Activated naive CD8-positive, alpha-beta T cell treated with anti-CD3 and anti-CD28 coated beads for 36 hours (primary cell): Measurements from ENCODE around the gene CD22. TPM values are rescaled to one million over a fixed set of nuclear protein-coding genes. Genes with fewer than 3 reads are reported as not detected.

ENCODE experiments used
- DNase-seq: peaks from one replicate; pipeline ENCODE4 v3.0.0; 2021
- H3K27ac Mint-ChIP-seq: one replicate; pipeline ENCODE4 v1.8.0; 2022; ENCODE audit warnings: mild to moderate bottlenecking, moderate library complexity, mixed read lengths
- H3K27me3 Mint-ChIP-seq: one replicate; pipeline ENCODE4 v1.8.0; 2022; ENCODE audit warnings: mild to moderate bottlenecking, mixed read lengths
- H3K36me3 Mint-ChIP-seq: one replicate; pipeline ENCODE4 v1.8.0; 2021; ENCODE audit warnings: mild to moderate bottlenecking, mixed read lengths
- H3K4me1 Mint-ChIP-seq: one replicate; pipeline ENCODE4 v1.8.0; 2021; ENCODE audit warnings: mixed read lengths
- H3K4me3 Mint-ChIP-seq: one replicate; pipeline ENCODE4 v1.8.0; 2022; ENCODE audit warnings: mild to moderate bottlenecking, moderate library complexity, mixed read lengths
- H3K9me3 Mint-ChIP-seq: one replicate; pipeline ENCODE4 v1.8.0; 2022; ENCODE audit warnings: mixed read lengths
- total RNA-seq, 2 experiments: library from RNA; stranded (reverse); gene quantifications; one replicate each; pipeline ENCODE4 v1.2.3, GENCODE V29; 2021

Gene CD22
- total RNA-seq, 2 experiments from 2014 or later = 3.0 to 3.2 TPM

DNA sequence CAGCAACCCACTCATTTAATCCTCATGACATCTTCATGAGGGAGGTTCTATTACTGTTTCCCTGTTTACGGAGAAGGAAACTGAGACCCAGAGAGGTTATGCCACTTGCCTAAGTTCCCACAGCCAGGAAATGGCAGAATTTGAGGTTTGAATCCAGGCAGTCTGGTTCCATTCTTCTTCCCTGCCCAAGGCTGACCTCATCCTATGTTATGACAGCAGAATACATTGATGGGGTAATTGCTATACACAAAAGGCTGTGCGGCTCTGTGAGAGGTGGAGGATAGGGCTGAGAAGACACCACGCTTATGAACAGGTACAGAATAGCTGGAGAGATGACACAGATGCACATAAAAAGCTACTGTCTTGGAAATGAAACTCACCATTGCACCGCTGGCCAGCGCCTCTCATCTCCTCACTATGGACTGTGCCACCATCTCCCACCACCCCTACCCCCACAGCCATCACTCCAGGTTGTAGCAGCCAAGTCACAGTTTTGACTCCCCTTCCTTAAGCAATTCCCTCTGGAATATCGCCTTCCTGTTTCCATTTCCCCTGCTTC, 25.6 kb upstream of the CD22 start:
- Mint-ChIP-seq H3K27me3 (no peaks in the 10 kb centered on the region), H3K27ac (no peak overlapping the region), H3K9me3 (no peaks in the 10 kb centered on the region), H3K4me3 (no peak overlapping the region), H3K36me3 (no peaks in the 10 kb centered on the region), H3K4me1 (no peaks in the 10 kb centered on the region)
- DNase-seq = no peak

DNA sequence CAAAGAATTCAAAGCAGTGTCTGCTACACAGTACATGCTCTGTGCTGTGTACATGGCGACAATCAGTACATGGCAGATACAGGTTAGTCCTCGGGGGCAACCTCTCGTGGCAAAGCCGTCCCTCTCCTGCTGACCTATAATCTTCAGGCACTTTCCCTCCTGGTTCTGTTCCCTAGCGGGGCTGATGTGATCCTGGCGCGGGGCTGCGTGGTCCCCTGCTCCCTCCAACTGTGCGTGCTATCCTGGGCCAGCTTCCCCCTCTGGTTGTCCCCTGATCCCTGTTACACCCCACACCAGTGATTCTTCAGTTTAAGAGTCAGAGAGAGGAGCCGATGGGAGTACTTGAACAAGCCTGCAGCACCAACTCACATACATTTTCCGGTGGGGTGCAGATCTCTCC, 25.0 kb upstream of the CD22 start:
- Mint-ChIP-seq H3K27ac (no peak overlapping the region), H3K36me3 (no peaks in the 10 kb centered on the region), H3K4me3 (no peak overlapping the region), H3K4me1 (no peaks in the 10 kb centered on the region), H3K9me3 (no peaks in the 10 kb centered on the region), H3K27me3 (no peaks in the 10 kb centered on the region)
- DNase-seq = no peak

DNA sequence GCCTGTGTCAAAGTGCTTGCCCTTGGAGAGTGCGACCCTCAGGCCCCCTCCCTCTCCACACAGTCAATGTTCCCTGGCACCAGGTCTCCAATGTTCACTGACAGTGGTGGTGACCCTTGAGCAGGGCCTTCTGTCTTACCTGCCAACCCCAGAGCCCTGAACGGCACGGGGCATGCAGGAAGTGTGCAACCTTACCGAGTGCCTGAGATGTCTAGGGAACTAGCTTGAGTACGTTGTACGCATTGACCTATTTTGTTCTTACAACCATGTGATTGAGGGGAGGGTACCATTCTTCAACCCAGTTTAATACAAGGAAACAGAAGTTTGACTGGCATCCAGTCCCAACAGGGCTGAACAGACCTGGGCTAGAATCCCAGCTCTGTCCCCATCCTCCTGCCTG, 23.8 kb upstream of the CD22 start:
- DNase-seq = no peak
- H3K9me3 Mint-ChIP-seq = no peaks in the 10 kb centered on the region
- H3K4me1 Mint-ChIP-seq = peaks cover under 1% of the 10 kb centered on the region
- no peak overlapping the region for H3K4me3 Mint-ChIP-seq
- H3K27ac Mint-ChIP-seq = no peak overlapping the region
- no peaks in the 10 kb centered on the region for H3K36me3 Mint-ChIP-seq
- no peaks in the 10 kb centered on the region for H3K27me3 Mint-ChIP-seq

DNA sequence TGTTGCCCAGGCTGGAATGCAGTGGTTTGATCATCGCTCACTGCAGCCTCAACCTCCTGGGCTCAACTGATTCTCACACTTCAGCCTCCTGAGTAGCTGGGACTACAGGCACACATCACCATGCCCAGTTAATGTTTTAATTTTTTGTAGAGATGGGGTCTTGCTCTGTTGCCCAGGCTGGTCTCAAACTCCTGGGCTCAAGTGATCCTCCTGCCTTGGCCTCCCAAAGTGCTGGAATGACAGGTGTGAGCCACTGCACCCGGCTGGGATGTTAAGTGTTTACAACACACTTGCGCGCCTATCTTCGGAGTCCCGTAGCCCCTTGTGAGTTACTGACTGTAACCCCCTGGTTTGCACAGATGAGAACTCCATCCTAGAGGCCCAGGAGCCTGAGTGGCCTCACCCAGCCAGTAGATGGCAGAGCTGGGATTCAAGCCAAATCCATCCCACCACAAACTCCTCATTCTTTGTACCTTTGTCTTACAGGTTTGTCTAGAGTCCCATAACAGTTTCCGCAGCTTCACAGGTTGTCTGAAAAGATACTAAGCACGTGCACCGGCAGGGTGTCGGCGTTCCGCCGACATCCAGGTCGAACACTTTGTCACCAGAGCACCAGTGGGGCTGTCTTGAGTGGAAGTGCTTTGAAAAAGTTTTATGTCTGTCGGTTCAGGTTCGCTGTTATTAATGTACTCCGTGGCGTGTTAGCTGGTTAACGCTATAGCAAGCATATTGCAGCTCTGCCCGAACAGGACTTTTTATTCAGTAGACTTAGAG, 22.3 kb upstream of the CD22 start:
- no peak for DNase-seq
- no peak overlapping the region for H3K27ac Mint-ChIP-seq
- H3K9me3 Mint-ChIP-seq = no peaks in the 10 kb centered on the region
- no peaks in the 10 kb centered on the region for H3K36me3 Mint-ChIP-seq
- H3K4me3 Mint-ChIP-seq = no peak overlapping the region
- H3K27me3 Mint-ChIP-seq = no peaks in the 10 kb centered on the region
- H3K4me1 Mint-ChIP-seq = peaks cover 5% of the 10 kb centered on the region

DNA sequence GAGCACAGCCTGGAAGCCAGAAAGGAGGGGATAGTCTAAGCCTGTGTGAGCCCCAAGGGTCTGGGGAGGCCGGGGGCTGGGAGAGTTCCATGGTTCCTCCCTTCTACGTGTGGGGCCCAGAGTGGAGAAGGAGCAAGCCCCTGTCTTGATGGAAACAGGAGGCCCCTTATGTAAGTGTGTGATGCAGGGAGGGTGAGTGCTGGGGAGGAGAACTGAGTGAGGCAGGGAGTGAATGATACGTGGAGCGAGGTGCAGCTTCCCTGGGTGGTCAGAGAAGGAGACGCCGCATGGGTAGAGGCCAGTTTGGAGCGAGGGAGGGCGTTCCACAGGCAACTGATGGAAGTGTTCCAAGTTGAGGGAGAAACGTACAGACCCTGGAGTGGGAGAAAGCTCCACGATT, 21.1 kb upstream of the CD22 start:
- Mint-ChIP-seq H3K27me3 (no peaks in the 10 kb centered on the region), H3K4me3 (no peak overlapping the region), H3K27ac (no peak overlapping the region), H3K4me1 (peaks cover 5% of the 10 kb centered on the region), H3K36me3 (no peaks in the 10 kb centered on the region), H3K9me3 (no peaks in the 10 kb centered on the region)
- no peak for DNase-seq

DNA sequence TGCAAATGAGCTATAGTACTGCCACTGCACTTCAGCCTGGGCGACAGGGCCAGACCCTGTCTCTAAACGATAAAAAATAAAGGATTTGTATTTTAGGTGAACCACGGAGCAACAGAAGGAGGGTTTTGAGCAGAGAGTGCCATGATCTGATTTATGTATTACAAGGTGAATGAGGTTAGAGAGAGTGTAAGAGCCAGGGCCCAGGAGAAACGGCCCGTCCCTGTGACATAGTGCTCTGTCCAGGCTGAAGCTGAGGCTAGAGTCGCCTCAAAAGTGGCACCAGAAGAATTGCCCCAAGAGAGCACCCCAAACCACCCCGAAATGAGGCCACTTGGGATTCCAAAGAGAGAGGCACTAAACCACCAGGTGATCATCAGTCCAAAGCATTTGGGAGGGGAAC, 20.1 kb upstream of the CD22 start:
- no peaks in the 10 kb centered on the region for H3K36me3 Mint-ChIP-seq
- no peak overlapping the region for H3K4me3 Mint-ChIP-seq
- peaks cover 5% of the 10 kb centered on the region for H3K4me1 Mint-ChIP-seq
- H3K27me3 Mint-ChIP-seq = no peaks in the 10 kb centered on the region
- H3K9me3 Mint-ChIP-seq = no peaks in the 10 kb centered on the region
- no peak for DNase-seq
- no peak overlapping the region for H3K27ac Mint-ChIP-seq

DNA sequence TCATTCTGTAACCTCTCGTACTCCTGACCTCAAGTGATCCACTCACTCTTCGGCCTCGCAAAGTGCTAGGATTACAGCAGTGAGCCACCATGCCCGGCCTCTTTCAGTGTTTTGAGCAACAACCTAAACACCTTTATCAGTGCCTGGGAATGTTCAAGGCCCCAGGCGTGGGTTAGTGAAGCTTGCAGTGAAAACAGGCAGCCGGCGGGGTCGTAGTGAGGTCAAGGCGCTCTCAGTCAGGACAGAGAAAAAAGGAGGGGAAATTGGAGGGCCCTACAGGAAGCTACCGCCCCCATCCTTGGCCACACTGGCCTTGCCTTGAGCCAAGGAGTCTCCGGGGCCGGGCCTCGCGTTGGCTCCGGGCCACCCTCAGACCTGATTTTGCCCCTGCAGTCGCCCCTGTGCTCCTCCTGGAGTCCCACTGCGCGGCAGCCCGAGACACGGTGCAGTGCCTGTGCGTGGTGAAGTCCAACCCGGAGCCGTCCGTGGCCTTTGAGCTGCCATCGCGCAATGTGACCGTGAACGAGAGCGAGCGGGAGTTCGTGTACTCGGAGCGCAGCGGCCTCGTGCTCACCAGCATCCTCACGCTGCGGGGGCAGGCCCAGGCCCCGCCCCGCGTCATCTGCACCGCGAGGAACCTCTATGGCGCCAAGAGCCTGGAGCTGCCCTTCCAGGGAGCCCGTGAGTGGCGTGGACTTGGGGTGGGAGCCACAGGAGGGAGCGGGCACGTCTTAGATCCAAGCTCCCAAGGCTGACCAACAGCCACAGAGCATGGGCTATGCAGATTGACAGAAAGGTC, 19.3 kb upstream of the CD22 start:
- Mint-ChIP-seq H3K36me3 (no peaks in the 10 kb centered on the region), H3K4me1 (peaks cover 5% of the 10 kb centered on the region), H3K9me3 (no peaks in the 10 kb centered on the region), H3K27me3 (peaks cover 5% of the 10 kb centered on the region), H3K4me3 (no peak overlapping the region), H3K27ac (no peak overlapping the region)
- DNase-seq = no peak

DNA sequence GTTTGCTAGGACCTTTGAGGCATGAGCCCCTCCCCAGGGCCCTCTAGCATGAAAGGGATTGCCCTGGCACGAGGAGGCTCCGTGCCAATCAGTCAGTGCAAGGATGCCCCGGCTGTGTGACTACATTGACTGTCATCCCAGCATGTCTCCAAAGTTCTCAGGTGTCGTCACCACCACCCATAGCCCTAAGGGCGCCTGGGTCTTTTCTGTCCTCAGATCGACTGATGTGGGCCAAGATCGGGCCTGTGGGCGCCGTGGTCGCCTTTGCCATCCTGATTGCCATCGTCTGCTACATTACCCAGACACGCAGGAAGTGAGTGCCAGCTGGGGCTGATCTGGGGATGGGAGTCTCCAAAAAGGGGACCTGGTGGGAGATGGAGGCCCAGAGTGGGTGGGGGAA, 18.7 kb upstream of the CD22 start:
- H3K27me3 Mint-ChIP-seq = peaks cover 7% of the 10 kb centered on the region

DNA sequence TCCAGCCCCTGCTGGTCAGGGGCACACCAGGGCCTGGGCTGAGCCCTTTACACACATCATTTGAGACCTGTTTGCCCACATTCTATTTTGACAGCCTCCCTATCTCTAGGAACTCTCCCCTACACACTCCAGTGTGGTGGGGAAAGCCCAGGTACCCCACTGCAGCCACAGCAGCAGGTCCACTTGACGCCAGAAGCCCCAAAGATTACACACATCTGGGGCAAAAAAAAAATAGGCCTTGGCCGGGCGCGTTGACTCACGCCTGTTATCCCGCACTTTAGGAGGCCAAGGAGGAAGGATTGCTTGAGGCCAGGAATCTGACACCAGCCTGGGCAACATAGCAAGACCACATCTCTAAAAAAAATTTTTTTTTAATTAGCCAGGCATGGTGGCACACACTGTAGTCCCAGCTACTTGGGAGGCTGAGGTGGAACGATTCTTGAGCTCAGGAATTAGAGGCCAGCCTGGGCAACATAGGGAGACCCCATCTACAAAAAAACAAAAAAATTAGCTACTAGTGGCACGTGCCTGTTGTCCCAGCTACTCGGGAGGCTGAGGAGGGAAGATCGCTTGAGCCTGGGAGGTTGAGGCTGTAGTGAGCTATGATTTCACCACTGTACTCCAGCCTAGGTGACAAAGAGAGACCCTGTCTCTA, 18.0 kb upstream of the CD22 start:
- Mint-ChIP-seq H3K4me3 (no peak overlapping the region), H3K27me3 (peaks cover 7% of the 10 kb centered on the region), H3K4me1 (peaks cover 5% of the 10 kb centered on the region), H3K36me3 (no peaks in the 10 kb centered on the region), H3K27ac (no peak overlapping the region), H3K9me3 (no peaks in the 10 kb centered on the region)
- DNase-seq = no peak

More for the DNA sequence above, 18.7 kb upstream of the CD22 start:
- H3K4me3 Mint-ChIP-seq = no peak overlapping the region
- no peaks in the 10 kb centered on the region for H3K9me3 Mint-ChIP-seq
- no peak for DNase-seq
- H3K4me1 Mint-ChIP-seq = peaks cover 5% of the 10 kb centered on the region
- H3K27ac Mint-ChIP-seq = no peak overlapping the region
- no peaks in the 10 kb centered on the region for H3K36me3 Mint-ChIP-seq

DNA sequence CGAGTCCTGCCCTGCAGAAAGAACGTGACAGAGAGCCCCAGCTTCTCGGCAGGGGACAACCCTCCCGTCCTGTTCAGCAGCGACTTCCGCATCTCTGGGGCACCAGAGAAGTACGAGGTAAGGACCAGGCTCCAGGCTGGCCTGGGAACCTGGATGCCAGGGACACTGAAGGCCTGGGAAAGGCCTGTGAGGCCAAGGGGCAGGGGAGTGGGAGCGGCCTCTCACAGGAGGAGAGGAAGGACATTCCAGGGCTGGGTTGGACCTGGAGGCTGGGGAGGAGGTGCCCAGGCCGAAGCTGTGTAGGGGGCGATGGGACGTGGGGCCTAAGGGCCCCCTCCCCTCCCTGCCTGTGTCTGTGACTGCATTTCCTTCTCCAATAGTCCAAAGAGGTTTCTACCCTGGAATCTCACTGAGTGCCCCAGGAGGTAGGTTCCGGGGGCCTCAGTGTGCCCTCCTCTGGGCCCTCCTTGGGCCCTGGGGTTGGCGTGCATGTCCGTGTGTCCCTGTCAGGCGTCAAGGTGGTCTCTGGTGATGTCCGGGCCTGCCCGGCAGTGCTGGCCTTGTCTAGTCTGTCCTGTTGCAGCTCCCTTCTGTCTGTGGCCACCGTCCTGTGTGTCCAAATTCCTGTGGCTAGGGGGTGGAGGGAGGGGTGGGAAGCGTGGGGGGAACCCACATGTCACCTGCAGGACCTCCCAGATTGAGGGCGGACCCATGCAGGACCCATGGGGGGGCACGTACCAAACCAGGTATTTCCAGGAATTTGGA, 16.9 kb upstream of the CD22 start:
- Mint-ChIP-seq H3K27me3 (peaks cover 7% of the 10 kb centered on the region), H3K4me3 (no peak overlapping the region), H3K9me3 (no peaks in the 10 kb centered on the region), H3K4me1 (peaks cover 5% of the 10 kb centered on the region), H3K27ac (no peak overlapping the region), H3K36me3 (no peaks in the 10 kb centered on the region)
- no peak for DNase-seq

DNA sequence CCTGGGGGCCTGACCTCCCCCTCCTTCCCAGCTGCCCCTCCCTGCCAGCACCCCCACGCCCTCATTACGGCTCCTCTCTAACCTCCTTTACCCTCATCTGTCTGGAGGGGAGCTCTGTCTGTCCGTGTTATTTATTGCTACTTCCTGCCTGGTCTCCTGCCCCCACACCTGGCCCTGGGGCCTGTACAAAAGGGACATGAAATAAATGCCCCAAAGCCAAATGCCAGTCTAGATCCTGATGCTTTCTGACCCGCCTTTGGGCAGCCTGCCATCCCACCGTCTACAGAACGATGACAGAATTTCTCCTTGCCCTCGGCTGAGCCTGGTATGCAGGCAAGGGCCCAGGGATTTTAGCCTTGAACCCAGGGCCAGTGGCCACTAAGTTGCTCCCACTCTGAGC, 15.4 kb upstream of the CD22 start:
- H3K4me3 Mint-ChIP-seq = no peak overlapping the region
- no peaks in the 10 kb centered on the region for H3K9me3 Mint-ChIP-seq
- H3K4me1 Mint-ChIP-seq = peaks cover 7% of the 10 kb centered on the region
- H3K27me3 Mint-ChIP-seq = peaks cover 7% of the 10 kb centered on the region
- no peak for DNase-seq
- no peaks in the 10 kb centered on the region for H3K36me3 Mint-ChIP-seq
- no peak overlapping the region for H3K27ac Mint-ChIP-seq

DNA sequence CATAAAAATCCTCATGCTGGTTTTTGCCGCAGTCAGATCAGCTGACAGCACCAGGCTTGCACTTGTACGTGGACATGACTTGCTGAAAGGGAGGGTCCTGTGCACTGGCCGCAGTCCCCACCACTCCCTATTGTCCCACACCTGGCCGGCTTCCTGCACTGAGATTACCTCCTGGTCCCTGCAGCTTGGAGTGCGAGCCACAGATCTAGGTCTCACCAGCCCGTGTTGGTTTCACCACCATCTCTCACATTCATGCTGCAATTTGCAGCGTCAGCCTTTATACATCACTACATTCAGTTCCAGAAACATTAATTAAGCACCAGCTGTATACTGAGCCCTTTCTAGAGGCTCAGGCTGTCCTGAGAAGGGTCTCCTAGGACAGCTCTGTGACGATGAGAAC, 15.0 kb upstream of the CD22 start:
- H3K4me1 Mint-ChIP-seq = peaks cover 11% of the 10 kb centered on the region
- no peak overlapping the region for H3K27ac Mint-ChIP-seq
- no peaks in the 10 kb centered on the region for H3K9me3 Mint-ChIP-seq
- no peak for DNase-seq
- H3K4me3 Mint-ChIP-seq = no peak overlapping the region
- H3K36me3 Mint-ChIP-seq = no peaks in the 10 kb centered on the region
- peaks cover 10% of the 10 kb centered on the region for H3K27me3 Mint-ChIP-seq

DNA sequence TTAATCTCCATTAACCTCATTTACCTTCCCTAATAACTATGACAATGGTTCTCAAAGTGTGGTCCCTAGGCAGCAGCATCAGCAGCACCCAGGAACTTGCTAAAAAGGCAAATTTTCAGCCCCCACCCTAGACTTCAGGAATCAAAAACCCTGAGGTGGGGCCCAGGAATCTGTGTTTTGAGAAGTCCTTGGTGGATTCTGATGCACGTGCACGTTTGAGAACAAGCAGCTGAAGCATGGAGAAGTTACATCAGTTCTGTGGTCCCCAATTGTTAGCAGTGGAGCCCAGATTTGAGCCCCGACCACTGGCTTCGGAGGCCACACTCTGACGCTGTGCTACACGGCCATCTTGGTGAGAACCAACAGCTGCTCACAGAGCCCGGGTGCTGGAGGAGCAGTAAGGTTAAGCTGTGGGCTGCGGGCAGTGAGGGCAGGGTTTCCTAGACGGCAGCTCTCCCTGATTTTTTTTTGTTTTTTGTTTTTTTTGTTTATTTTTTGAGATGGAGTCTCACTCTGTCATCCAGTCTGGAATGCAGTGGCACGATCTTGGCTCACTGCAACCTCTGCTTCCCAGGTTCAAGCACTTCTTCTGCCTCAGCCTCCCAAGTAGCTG, 14.0 kb upstream of the CD22 start:
- Mint-ChIP-seq H3K36me3 (no peaks in the 10 kb centered on the region), H3K9me3 (no peaks in the 10 kb centered on the region), H3K4me3 (no peak overlapping the region), H3K4me1 (peaks cover 13% of the 10 kb centered on the region), H3K27ac (no peak overlapping the region), H3K27me3 (peaks cover 10% of the 10 kb centered on the region)
- no peak for DNase-seq

DNA sequence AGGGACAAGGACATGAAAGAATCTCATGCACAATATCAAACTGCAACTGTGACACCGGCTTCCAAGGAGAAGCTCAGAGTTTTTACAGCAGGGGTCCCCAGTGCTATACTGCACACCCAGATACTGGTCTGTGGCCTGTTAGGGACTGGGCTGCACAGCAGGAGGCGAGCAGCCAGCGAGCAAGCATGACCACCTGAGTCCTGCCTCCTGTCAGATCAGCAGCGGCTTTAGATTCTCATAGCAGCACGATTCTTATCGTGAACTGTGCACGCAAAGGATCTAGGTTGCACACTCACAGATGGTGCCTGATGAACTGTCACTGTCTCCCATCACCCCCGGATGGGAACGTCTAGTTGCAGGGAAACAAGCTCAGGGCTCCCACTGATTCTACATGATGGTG, 13.1 kb upstream of the CD22 start:
- DNase-seq = no peak
- H3K27ac Mint-ChIP-seq = no peak overlapping the region
- peaks cover 8% of the 10 kb centered on the region for H3K4me1 Mint-ChIP-seq
- no peaks in the 10 kb centered on the region for H3K9me3 Mint-ChIP-seq
- no peak overlapping the region for H3K4me3 Mint-ChIP-seq
- peaks cover 15% of the 10 kb centered on the region for H3K27me3 Mint-ChIP-seq
- no peaks in the 10 kb centered on the region for H3K36me3 Mint-ChIP-seq
